HG03378 (cell line): ENCODE measurements around the gene GALNT6.
"Not testable (repeated sequence)": the region's sequence is repeated elsewhere in the genome, so short reads cannot be mapped to it uniquely, and the experiment has no call there.

ENCODE experiments used
- ATAC-seq: cut with Tn5 transposase; IDR thresholded peaks from one replicate; pipeline ENCODE4 v1.9.1; 2021; ENCODE audit warnings: mild to moderate bottlenecking, moderate library complexity; ENCODE audit not compliant: unreplicated experiment

GALNT6 gene

DNA sequence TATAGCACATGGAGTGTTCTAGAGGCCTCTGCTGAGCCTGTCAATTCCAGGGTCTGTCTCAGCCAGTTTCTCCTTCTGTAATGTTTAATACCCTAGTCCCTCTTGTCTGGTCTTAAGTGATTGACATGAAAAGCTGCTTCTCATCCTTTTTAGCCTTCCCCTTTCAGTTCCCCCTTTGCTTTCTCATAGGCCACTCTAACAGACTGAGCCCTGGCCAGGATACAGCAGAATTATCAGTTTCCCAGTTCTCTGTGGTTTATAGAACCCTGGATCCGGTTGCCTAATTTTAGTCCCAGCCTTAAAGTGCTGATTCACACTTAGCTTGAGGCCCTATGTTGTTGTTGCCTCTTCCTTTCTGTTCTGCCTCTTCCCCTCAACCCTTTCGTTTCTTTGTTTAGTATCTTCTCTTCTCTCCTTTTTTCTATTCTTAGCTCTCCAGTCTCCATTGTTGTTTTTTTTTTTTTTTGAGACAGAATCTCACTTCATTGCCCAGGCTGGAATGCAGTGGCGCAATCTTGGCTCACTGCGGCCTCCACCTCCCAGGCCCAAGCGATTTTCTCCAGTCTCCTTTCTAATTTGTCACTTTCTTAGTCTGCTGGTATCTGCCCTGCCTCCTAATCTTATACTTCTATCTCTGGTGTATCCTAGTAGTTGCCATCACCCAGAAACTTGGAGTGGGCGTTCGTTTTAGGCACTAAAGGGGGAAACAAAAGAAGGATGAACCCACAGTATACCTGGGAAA lies 64.3 kb downstream of the GALNT6 start:
- ATAC-seq = peak; percentile 50

DNA sequence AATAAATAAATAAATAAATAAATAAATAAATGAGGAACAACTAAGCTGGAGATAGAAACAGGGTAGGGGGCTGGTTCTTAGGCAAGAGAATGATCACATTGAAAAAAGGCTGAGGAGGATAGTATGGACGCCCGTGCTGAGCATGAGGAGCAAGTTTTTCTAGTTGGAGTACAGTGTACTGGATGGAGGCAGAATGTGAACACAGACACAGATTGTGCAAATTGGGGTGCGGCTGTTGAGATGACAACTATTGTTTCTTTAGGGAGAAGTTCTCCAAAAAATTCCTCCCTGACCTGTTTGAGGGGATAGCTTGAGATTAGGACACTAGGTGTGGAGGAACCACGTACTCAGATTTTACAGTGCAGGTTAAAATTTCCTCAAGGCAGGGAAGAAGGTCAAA lies 66.3 kb downstream of the GALNT6 start:
- no peak for ATAC-seq

DNA sequence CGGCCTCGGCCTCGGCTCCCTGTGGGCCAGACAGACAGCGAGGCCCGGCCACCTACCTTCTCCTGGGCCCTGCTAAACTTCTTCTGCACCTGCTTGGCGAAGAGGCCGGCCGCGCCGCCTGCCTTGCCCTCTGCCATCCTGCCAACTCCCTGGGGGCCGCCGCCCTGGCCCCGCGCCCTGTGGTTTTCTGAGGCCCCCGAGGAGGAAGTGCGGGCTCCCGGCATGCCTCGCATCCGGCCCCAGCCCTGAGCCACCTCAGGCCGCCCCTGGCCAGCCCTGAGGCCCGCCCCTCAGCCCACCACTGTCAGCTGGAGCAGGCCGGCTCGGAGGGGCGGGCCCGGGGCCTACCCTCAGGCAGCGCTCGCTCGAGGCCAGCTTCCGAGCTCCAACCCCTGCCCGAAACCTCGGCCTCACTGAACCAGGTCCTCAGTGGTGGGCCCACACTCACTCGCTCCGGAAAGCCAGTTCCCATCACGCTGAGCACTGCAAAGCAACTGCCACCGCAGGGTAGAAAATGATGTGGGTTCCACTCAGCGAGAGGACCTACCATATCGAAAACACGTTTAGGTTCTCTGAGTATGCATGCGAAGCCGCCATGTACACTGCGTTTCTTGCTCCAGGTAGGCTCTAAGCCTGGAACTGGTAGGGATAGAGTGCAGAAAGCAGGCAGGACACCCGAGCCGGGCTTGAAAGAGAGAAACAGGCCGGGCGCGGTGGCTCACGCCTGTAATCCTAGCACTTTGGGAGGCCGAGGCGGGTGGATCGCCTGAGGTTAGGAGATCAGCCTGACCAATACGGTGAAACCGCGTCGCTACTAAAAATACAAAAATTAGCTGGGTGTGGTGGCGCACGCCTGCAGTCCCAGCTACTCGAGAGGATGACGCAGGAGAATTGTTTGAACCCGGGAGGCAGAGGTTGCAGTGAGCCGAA lies 67.0 kb downstream of the GALNT6 start, which contains the start of gene BIN2:
Gene BIN2 (minus strand): TSS at position 209 of the 930 bp plus-strand sequence. CDS start 72 bp downstream, at position 137.
- ATAC-seq = no peak

DNA sequence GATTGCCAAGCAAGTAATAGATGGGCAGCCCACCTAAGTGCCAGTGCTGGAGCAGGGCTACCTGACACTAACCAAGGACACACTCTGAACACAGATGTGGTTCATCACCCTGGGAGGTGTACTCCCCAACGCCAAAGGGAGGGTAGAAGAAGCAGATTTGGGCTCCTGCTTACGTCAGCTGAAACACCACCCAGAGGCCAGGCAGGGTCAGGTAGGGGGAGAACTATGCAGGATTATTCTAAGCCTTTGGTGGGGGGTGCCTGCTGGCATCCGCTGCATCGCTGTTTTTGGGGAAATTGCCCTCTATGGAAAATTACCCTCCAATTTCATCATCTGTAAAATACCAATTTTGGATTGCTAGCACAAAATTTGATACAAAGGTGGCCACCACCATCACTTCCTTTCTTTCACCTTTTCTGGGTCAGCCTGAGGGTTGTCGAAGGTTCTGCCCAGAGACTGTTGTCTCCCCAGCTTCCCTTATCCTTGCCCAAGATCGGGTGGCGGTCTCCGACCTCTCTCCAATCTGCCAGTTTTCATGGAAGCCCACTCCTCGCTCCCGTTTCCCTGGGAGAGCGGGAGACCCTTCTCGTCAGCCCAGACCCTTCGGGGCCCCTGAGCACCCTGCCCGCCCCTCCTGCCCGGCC lies 67.8 kb downstream of the GALNT6 start:
- ATAC-seq = no peak

- ATAC-seq = no peak
Observed at GRCh38 chr12:51322452-51322851, 68.8 kb downstream of the GALNT6 start.

- ATAC-seq = no peak
Observed at GRCh38 chr12:51321882-51322281, 69.3 kb downstream of the GALNT6 start.

- no peak for ATAC-seq
Observed at GRCh38 chr12:51320695-51321320, 70.4 kb downstream of the GALNT6 start.

DNA sequence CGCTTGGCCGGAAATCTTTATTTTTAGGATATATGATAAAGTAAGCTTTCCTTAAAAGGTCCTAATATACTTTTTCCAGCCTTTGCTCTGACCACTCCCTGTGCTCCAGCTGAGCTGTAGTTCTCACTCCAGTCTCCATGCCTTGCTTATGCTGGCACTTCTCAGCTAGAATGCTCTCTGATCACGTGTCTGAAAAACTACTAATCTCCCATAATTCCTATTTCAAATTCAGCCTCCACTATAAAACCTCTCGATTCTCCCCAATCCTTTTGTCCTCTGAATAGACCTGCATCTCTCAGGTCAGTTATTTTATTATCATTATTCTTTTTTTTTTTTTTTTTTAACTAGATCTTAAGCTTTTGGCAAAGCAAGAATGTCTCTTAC lies 70.9 kb downstream of the GALNT6 start:
- no peak for ATAC-seq

DNA sequence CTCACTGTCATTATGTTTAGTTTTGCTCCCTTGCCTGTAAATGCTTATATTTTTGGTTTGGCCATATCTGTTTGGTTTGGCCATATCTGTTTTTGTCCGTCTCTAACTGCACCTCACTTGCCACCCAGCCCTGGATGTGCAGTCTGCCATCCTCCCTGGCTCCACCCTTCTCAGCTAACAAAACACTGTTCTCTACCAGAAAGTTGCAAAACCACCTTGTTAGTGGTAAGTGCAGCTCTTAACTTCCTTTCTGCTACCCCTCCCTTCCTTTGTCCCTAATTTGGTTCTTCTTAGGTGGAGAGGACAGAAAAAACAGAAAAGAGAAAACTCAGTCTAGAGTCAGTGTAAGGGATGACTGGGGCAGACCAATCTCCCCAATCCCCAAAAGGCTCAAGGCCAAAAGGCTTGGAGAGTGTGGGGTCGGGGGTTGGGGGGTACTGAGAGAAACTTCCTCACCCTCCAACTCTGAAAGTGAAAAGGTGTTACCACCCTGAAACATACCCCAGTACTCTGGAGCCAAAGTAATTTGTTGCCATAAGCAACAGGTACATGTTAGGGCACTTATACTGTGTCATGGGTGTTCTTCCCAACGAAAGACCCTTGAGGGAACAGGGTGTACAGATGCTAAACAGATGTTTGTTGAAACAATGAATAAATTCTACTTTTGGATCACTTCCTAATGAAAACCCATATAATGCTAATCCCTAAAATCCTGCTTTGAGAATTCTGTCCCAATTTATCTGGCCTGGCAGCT lies 72.2 kb downstream of the GALNT6 start:
- no peak for ATAC-seq

- ATAC-seq = not testable (repeated sequence)
Observed at GRCh38 chr12:51318057-51318806, 73.0 kb downstream of the GALNT6 start.

GRCh38 chr12:51311389-51311788 lies 79.8 kb downstream of the GALNT6 start:
- ATAC-seq = no peak

DNA sequence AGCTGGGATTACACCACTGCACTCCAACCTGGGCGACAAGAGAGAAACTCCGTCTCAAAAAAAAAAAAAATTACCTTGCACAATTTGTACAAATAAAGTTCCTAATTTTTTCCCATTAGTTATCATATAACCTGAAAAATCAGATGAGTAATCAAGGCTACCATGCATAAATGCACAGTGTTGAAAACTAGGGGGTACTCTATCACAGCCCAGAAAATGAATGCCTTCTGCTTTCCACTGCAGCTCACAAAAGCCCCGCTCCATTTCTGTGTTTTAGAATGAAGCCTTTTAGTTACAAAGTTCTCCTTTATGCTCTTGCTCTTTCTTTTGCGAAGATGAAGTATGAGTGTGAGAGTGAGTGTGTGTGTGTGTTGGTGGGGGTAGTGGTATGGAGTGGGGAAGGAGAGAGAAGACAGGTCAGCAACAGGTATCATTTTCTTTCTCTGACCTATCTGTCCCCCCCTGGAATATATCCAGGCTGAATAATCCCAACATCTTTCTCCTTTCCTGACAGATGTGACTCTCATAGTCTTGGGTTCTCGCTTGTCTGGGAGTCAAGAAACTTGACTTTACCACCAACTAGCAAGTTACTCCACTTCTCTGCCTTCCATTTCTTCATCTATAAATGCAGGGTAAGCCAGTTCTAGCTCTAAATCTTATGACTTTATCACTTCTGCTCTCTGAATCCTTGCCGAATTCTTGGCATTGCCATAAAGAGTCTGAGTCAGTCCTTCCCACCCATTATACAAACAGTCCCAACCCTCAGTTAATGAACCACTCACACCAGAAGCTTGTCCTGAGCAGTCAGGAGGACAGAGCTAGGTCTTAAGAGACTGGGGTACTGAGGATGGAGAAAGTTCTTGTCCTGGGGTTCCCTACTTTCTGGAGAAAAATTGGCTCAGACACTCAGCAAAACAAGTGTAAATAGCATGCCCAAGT lies 83.3 kb downstream of the GALNT6 start:
- no peak for ATAC-seq

- ATAC-seq = no peak
Observed at GRCh38 chr12:51306507-51306906, 84.7 kb downstream of the GALNT6 start.
